ENCODE results near the gene BBIP1.

The BBIP1 gene

DNA sequence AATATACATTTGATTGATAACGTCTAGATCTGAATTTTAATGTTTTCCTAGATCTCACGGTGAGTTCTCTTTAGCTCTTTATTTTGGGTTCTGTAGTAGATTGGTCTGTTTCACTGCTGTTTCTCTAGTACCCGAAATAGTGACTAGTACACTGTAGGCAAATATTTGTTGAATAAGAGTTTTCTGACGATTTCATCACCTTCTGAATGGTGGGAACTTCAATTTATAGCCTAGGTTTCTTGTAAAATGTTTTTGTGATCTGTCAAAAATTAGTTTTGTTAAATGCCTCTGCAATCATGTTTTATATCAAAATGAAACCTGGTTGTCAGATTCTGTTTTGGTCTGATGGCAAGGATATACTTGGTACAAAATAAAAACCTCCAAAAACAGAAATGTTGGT is 37.1 kb downstream of the BBIP1 start:
- H3K9ac ChIP-seq (ENCODE audit: low read length) = peak overlapping the region; percentile 10; the same call in 1 of the 2 replicates
- no peaks in the 10 kb centered on the region for H4K20me1 ChIP-seq (ENCODE audit: low read depth, low read length)
- peak overlapping the region; percentile 40 for H3K4me2 ChIP-seq (ENCODE audit: low read depth, low read length, poor library complexity, severe bottlenecking)
- peaks cover 14% of the 10 kb centered on the region; the same call in 1 of the 2 replicates for H3K79me2 ChIP-seq (ENCODE audit: insufficient read depth, low read length)
- no peak overlapping the region for H3K4me3 ChIP-seq (ENCODE audit: insufficient read depth, low read length, poor library complexity, severe bottlenecking)
- no peak overlapping the region for H2AFZ ChIP-seq (ENCODE audit: low read depth, low read length, severe bottlenecking)
- no peaks in the 10 kb centered on the region for H3K9me2 ChIP-seq (replicated peaks; ENCODE audit: insufficient read depth, low read length)
- peak overlapping the region; percentile 32 for H3K27ac ChIP-seq (ENCODE audit: low read depth, low read length)
- TF ChIP-seq EZH2phosphoT487 (conservative IDR thresholded peaks at IDR 0.05; ENCODE audit: low read length) = no peak
- TF ChIP-seq, protein P1, sequence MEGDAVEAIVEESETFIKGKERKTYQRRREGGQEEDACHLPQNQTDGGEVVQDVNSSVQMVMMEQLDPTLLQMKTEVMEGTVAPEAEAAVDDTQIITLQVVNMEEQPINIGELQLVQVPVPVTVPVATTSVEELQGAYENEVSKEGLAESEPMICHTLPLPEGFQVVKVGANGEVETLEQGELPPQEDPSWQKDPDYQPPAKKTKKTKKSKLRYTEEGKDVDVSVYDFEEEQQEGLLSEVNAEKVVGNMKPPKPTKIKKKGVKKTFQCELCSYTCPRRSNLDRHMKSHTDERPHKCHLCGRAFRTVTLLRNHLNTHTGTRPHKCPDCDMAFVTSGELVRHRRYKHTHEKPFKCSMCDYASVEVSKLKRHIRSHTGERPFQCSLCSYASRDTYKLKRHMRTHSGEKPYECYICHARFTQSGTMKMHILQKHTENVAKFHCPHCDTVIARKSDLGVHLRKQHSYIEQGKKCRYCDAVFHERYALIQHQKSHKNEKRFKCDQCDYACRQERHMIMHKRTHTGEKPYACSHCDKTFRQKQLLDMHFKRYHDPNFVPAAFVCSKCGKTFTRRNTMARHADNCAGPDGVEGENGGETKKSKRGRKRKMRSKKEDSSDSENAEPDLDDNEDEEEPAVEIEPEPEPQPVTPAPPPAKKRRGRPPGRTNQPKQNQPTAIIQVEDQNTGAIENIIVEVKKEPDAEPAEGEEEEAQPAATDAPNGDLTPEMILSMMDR (IDR thresholded peaks at IDR 0.05; ENCODE audit: insufficient read depth, low read length, poor library complexity, severe bottlenecking) = no peak
- H3K27me3 ChIP-seq (ENCODE audit: low read length) = no peaks in the 10 kb centered on the region
- H3K36me3 ChIP-seq (ENCODE audit: low read length) = peaks cover 64% of the 10 kb centered on the region
- no peaks in the 10 kb centered on the region for H3K9me3 ChIP-seq (ENCODE audit: insufficient read depth, low read length)
- H3F3A ChIP-seq (ENCODE audit: insufficient read depth) = peaks cover 25% of the 10 kb centered on the region

DNA sequence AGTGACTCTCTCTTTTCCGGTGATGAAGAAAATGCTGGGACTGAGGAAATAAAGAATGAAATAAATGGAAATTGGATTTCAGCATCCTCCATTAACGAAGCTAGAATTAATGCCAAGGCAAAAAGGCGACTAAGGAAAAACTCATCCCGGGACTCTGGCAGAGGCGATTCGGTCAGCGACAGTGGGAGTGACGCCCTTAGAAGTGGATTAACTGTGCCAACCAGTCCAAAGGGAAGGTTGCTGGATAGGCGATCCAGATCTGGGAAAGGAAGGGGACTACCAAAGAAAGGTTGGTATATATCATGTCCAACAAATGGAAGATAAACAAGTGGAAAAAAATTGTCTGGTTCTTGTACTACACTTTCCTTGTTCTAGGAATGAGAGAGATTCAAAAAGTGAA is 37.7 kb downstream of the BBIP1 start:
- Histone ChIP-seq H3K4me2 (ENCODE audit: low read depth, low read length, poor library complexity, severe bottlenecking) (peak overlapping the region; percentile 40), H4K20me1 (ENCODE audit: low read depth, low read length) (no peaks in the 10 kb centered on the region), H3K4me3 (ENCODE audit: insufficient read depth, low read length, poor library complexity, severe bottlenecking) (no peak overlapping the region), H3K9ac (ENCODE audit: low read length) (no peak overlapping the region), H3F3A (ENCODE audit: insufficient read depth) (peaks cover 24% of the 10 kb centered on the region), H3K27me3 (ENCODE audit: low read length) (no peaks in the 10 kb centered on the region), H3K36me3 (ENCODE audit: low read length) (peaks cover 64% of the 10 kb centered on the region), H2AFZ (ENCODE audit: low read depth, low read length, severe bottlenecking) (no peak overlapping the region), H3K79me2 (ENCODE audit: insufficient read depth, low read length) (peaks cover 18% of the 10 kb centered on the region), H3K9me2 (replicated peaks; ENCODE audit: insufficient read depth, low read length) (no peaks in the 10 kb centered on the region), H3K9me3 (ENCODE audit: insufficient read depth, low read length) (no peaks in the 10 kb centered on the region), H3K27ac (ENCODE audit: low read depth, low read length) (no peak overlapping the region)
- TF ChIP-seq, protein P1 (IDR thresholded peaks at IDR 0.05; ENCODE audit: insufficient read depth, low read length, poor library complexity, severe bottlenecking) = no peak
- no peak for TF ChIP-seq EZH2phosphoT487 (conservative IDR thresholded peaks at IDR 0.05; ENCODE audit: low read length)

DNA sequence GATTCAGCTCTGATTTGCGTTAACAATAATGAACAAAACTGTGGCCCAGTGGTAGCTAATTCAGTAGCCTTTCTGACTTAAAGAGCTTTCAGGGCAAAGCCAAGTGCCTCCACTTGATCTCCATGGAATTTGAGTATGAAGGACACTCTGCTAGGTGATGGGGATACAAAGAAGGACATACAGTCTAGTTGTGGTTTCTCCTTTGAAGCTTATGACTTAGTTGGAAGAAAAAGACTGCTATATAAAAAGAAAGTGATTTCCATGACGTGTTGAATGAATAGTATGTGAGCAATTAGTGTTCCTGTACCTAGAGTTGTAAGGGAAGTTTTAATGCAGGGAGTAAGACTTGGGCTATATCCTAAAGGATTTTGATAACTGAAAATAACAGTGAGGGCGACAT is 39.0 kb downstream of the BBIP1 start:
- Histone ChIP-seq H3K9me3 (ENCODE audit: insufficient read depth, low read length) (no peaks in the 10 kb centered on the region), H3K36me3 (ENCODE audit: low read length) (peaks cover 61% of the 10 kb centered on the region), H3F3A (ENCODE audit: insufficient read depth) (peaks cover 29% of the 10 kb centered on the region), H3K79me2 (ENCODE audit: insufficient read depth, low read length) (peaks cover 28% of the 10 kb centered on the region), H3K4me2 (ENCODE audit: low read depth, low read length, poor library complexity, severe bottlenecking) (no peak overlapping the region), H2AFZ (ENCODE audit: low read depth, low read length, severe bottlenecking) (no peak overlapping the region), H4K20me1 (ENCODE audit: low read depth, low read length) (no peaks in the 10 kb centered on the region), H3K9ac (ENCODE audit: low read length) (no peak overlapping the region), H3K27me3 (ENCODE audit: low read length) (no peaks in the 10 kb centered on the region), H3K9me2 (replicated peaks; ENCODE audit: insufficient read depth, low read length) (no peaks in the 10 kb centered on the region), H3K27ac (ENCODE audit: low read depth, low read length) (no peak overlapping the region), H3K4me3 (ENCODE audit: insufficient read depth, low read length, poor library complexity, severe bottlenecking) (no peak overlapping the region)
- TF ChIP-seq EZH2phosphoT487 (conservative IDR thresholded peaks at IDR 0.05; ENCODE audit: low read length) = no peak
- TF ChIP-seq, protein P1 (IDR thresholded peaks at IDR 0.05; ENCODE audit: insufficient read depth, low read length, poor library complexity, severe bottlenecking) = no peak
